MCF 10A (cell line): Measurements from ENCODE around the gene ZFYVE16. TPM values are rescaled to one million over a fixed set of nuclear protein-coding genes. Genes with fewer than 3 reads are reported as not detected.

Experiments
- BruUV-seq: library from RNA; stranded (reverse); fragments of 400-500 nt; replicated peaks from 2 replicates; lab custom pipeline; 2021; lab: Mats Ljungman, UMichigan
- CTCF ChIA-PET: fragments of 300-600 bp; sonication (Branson Sonifier 250); formaldehyde crosslinking; extraction: SDS; loops from one replicate; lab custom pipeline; 2021; ENCODE audit warnings: antibody characterized with exemption, inconsistent platforms; lab: Yijun Ruan, JAX
- POLR2A ChIA-PET: fragments of 300-600, 350-650 bp; sonication (Branson Sonifier 250); formaldehyde crosslinking; extraction: SDS; loops from one replicate; lab custom pipeline; 2020; ENCODE audit warnings: antibody characterized with exemption, inconsistent platforms; lab: Yijun Ruan, JAX
- DNase-seq: peaks from one replicate; pipeline ENCODE4 v3.0.0-alpha.2; 2018; ENCODE audit not compliant: unreplicated experiment
- H3K27ac Mint-ChIP-seq: one replicate; pipeline ENCODE4 v1.8.0; 2022; ENCODE audit warnings: mild to moderate bottlenecking, low read depth, mixed read lengths; ENCODE audit not compliant: unreplicated experiment
- H3K27me3 Mint-ChIP-seq: one replicate; pipeline ENCODE4 v1.8.0; 2022; ENCODE audit warnings: mixed read lengths; ENCODE audit not compliant: insufficient read depth, unreplicated experiment
- H3K36me3 Mint-ChIP-seq: one replicate; pipeline ENCODE4 v1.8.0; 2022; ENCODE audit warnings: mild to moderate bottlenecking, moderate library complexity, mixed read lengths; ENCODE audit not compliant: insufficient read depth, unreplicated experiment
- H3K4me1 Mint-ChIP-seq: one replicate; pipeline ENCODE4 v1.8.0; 2022; ENCODE audit warnings: mixed read lengths; ENCODE audit not compliant: insufficient read depth, unreplicated experiment
- H3K4me3 Mint-ChIP-seq: one replicate; pipeline ENCODE4 v1.8.0; 2022; ENCODE audit warnings: mild to moderate bottlenecking, moderate library complexity, mixed read lengths; ENCODE audit not compliant: unreplicated experiment
- H3K9me3 Mint-ChIP-seq: one replicate; pipeline ENCODE4 v1.8.0; 2022; ENCODE audit warnings: mixed read lengths; ENCODE audit not compliant: unreplicated experiment
- CTCF ChIP-seq: fragments of 200-600 bp; IDR thresholded peaks from one replicate; pipeline ENCODE4 v1.8.0; 2022; ENCODE audit warnings: antibody characterized with exemption, mild to moderate bottlenecking; ENCODE audit not compliant: unreplicated experiment
- intact Hi-C: fragments of 100-400 bp; cut with micrococcal nuclease; formaldehyde crosslinking; loops from 2 replicates; pipeline ENCODE4 v1.14.1; 2022
- total RNA-seq: library from RNA; stranded (reverse); gene quantifications from 2 replicates; pipeline ENCODE4 v1.2.3, GENCODE V29; 2022

ZFYVE16 gene
- total RNA-seq, 1 experiment from 2014 or later = 34.8 TPM

GRCh38 chr5:80480354-80480753 is 72.5 kb downstream of the ZFYVE16 start:
- CTCF ChIA-PET = interaction anchor here (0.6 to 3.8 kb wide), 10 partner anchors 10 to 706 kb away, joined by 3 to 35 read pairs (median 5); no protein-coding TSS in a partner anchor
- peaks cover 8% of the 10 kb centered on the region for H3K4me1 Mint-ChIP-seq
- POLR2A ChIA-PET = interaction anchor here (2.6 to 2.8 kb wide), 2 partner anchors 13 to 73 kb away, joined by 7 to 18 read pairs; partner anchors contain the start of gene ZFYVE16
- intact Hi-C loops = loop anchor here (2.0 kb wide), 1 partner anchor 192 kb away; no protein-coding TSS in a partner anchor
- H3K9me3 Mint-ChIP-seq = peaks cover 6% of the 10 kb centered on the region
- DNase-seq = no peak
- no peak overlapping the region for H3K27ac Mint-ChIP-seq
- H3K27me3 Mint-ChIP-seq = no peaks in the 10 kb centered on the region
- no TSS peak for BruUV-seq
- H3K36me3 Mint-ChIP-seq = peaks cover 79% of the 10 kb centered on the region
- TF ChIP-seq CTCF = no peak
- no peak overlapping the region for H3K4me3 Mint-ChIP-seq

- ChIA-PET CTCF (interaction anchor here (0.5 to 3.8 kb wide), 18 partner anchors 9 to 309 kb away, joined by 3 to 35 read pairs (median 4); no protein-coding TSS in a partner anchor), POLR2A (interaction anchor here (0.6 to 2.8 kb wide), 5 partner anchors 14 to 191 kb away, joined by 3 to 18 read pairs (median 5); partner anchors contain the start of gene ZFYVE16)
- no peak overlapping the region for H3K4me3 Mint-ChIP-seq
- peak; percentile 73 for TF ChIP-seq CTCF
- H3K4me1 Mint-ChIP-seq = peaks cover 8% of the 10 kb centered on the region
- BruUV-seq = no TSS peak
- peak; percentile 68 for DNase-seq
- no peaks in the 10 kb centered on the region for H3K27me3 Mint-ChIP-seq
- intact Hi-C loops = loop anchor here (2.0 kb wide), 1 partner anchor 192 kb away; no protein-coding TSS in a partner anchor
- peaks cover 85% of the 10 kb centered on the region for H3K36me3 Mint-ChIP-seq
- peaks cover 6% of the 10 kb centered on the region for H3K9me3 Mint-ChIP-seq
- no peak overlapping the region for H3K27ac Mint-ChIP-seq
These were observed 73.4 kb downstream of the ZFYVE16 start for GRCh38 chr5:80481019-80481893.

GRCh38 chr5:80482578-80482977 is 74.7 kb downstream of the ZFYVE16 start:
- DNase-seq = no peak
- no peak overlapping the region for H3K4me3 Mint-ChIP-seq
- TF ChIP-seq CTCF = no peak
- peaks cover 18% of the 10 kb centered on the region for H3K4me1 Mint-ChIP-seq
- ChIA-PET CTCF (interaction anchor here (0.6 to 3.8 kb wide), 5 partner anchors 11 to 190 kb away, joined by 3 to 35 read pairs (median 5); no protein-coding TSS in a partner anchor), POLR2A (interaction anchor here (0.7 to 2.6 kb wide), 3 partner anchors 15 to 334 kb away, joined by 3 to 18 read pairs (median 3); no protein-coding TSS in a partner anchor)
- peaks cover 6% of the 10 kb centered on the region for H3K9me3 Mint-ChIP-seq
- no peaks in the 10 kb centered on the region for H3K27me3 Mint-ChIP-seq
- H3K27ac Mint-ChIP-seq = no peak overlapping the region
- H3K36me3 Mint-ChIP-seq = peaks cover 87% of the 10 kb centered on the region
- intact Hi-C loops = no loop called here
- BruUV-seq = no TSS peak
